HepG2 (cell line): ENCODE measurements around the gene HID1. TPM values are rescaled to one million over a fixed set of nuclear protein-coding genes. Genes with fewer than 3 reads are reported as not detected.

Source experiments
- ATF3 ChIP-seq: sonication (generic); formaldehyde crosslinking; IDR thresholded peaks from 2 replicates; pipeline ENCODE4 v1.4.0; 2020; ENCODE audit warnings: missing genetic modification reagents
- BCL3 ChIP-seq: sonication (generic); formaldehyde crosslinking; IDR thresholded peaks from 2 replicates; pipeline ENCODE4 v1.5.1; 2020; ENCODE audit warnings: mild to moderate bottlenecking, missing genetic modification reagents, moderate library complexity
- BHLHE40 ChIP-seq: IDR thresholded peaks from 2 replicates; pipeline ENCODE4 v1.6.1; 2011; ENCODE audit warnings: low read length, improper control_type of control experiment
- EP300 ChIP-seq, 3 experiments: sonication (generic) in 1 of 3; formaldehyde crosslinking in 1 of 3; IDR thresholded peaks; 2 replicates each; pipeline versions ENCODE4 v1.5.1 to v1.6.1; 2011 to 2020; ENCODE audit warnings: low read depth in 2 of 3, low read length in 2 of 3, borderline replicate concordance in 1 of 3, improper control_type of control experiment in 1 of 3, mild to moderate bottlenecking in 1 of 3, missing genetic modification reagents in 1 of 3, moderate library complexity in 1 of 3
- ETV5 ChIP-seq: IDR thresholded peaks from 2 replicates; pipeline ENCODE4 v1.6.1; 2018; ENCODE audit warnings: missing biosample characterization, missing genetic modification reagents, inconsistent platforms, borderline replicate concordance
- FOXJ3 ChIP-seq: sonication (generic); formaldehyde crosslinking; IDR thresholded peaks from 2 replicates; pipeline ENCODE4 v1.4.0; 2020; ENCODE audit warnings: missing genetic modification reagents, mild to moderate bottlenecking, borderline replicate concordance
- GPBP1L1 ChIP-seq: sonication (generic); formaldehyde crosslinking; IDR thresholded peaks from 2 replicates; pipeline ENCODE4 v1.5.0; 2020; ENCODE audit warnings: mild to moderate bottlenecking, missing genetic modification reagents
- KLF12 ChIP-seq: sonication (generic); formaldehyde crosslinking; IDR thresholded peaks from 2 replicates; pipeline ENCODE4 v1.4.0; 2020; ENCODE audit warnings: missing genetic modification reagents, borderline replicate concordance
- KMT2B ChIP-seq: IDR thresholded peaks from 2 replicates; pipeline ENCODE4 v1.6.1; 2016; ENCODE audit warnings: missing genetic modification reagents, missing compliant biosample characterization
- PCBP1 ChIP-seq: fragments of 200-400 bp; formaldehyde crosslinking; IDR thresholded peaks from 2 replicates; pipeline ENCODE4 v1.6.1; 2017; ENCODE audit warnings: mild to moderate bottlenecking, low read depth, low read length, borderline replicate concordance
- RFX5 ChIP-seq: IDR thresholded peaks from 2 replicates; pipeline ENCODE4 v1.6.1; 2011; ENCODE audit warnings: low read depth, low read length, improper control_type of control experiment
- RFXAP ChIP-seq: sonication (generic); formaldehyde crosslinking; IDR thresholded peaks from 2 replicates; pipeline ENCODE4 v1.4.0; 2020; ENCODE audit warnings: missing genetic modification reagents, borderline replicate concordance
- SMC3 ChIP-seq: IDR thresholded peaks from 2 replicates; pipeline ENCODE4 v1.6.1; 2011; ENCODE audit warnings: low read length, improper control_type of control experiment
- SP140L ChIP-seq: sonication (generic); formaldehyde crosslinking; IDR thresholded peaks from 2 replicates; pipeline ENCODE4 v1.4.0; 2020; ENCODE audit warnings: missing genetic modification reagents, borderline replicate concordance
- SRSF1 ChIP-seq: fragments of 200-400 bp; formaldehyde crosslinking; optimal IDR thresholded peaks from 2 replicates; pipeline ENCODE3; 2017; ENCODE audit warnings: mild to moderate bottlenecking, low read depth, low read length, moderate library complexity
- SRSF4 ChIP-seq: fragments of 200-400 bp; formaldehyde crosslinking; IDR thresholded peaks from one replicate; pipeline ENCODE4 v1.6.1; 2018; ENCODE audit warnings: mild to moderate bottlenecking, low read depth, low read length, moderate library complexity; ENCODE audit not compliant: poor library complexity, severe bottlenecking
- TGIF2 ChIP-seq: IDR thresholded peaks from 2 replicates; pipeline ENCODE4 v1.6.1; 2016; ENCODE audit warnings: control low read depth, missing compliant biosample characterization
- ZBTB43 ChIP-seq: sonication (generic); formaldehyde crosslinking; conservative IDR thresholded peaks from 2 replicates; pipeline ENCODE4 v1.4.0; 2020; ENCODE audit warnings: missing genetic modification reagents
- ZNF205 ChIP-seq: IDR thresholded peaks from 2 replicates; pipeline ENCODE4 v1.6.1; 2018; ENCODE audit warnings: missing biosample characterization, missing genetic modification reagents
- ZNF329 ChIP-seq: sonication (generic); formaldehyde crosslinking; IDR thresholded peaks from 2 replicates; pipeline ENCODE4 v1.9.0; 2021; ENCODE audit warnings: low read depth, mild to moderate bottlenecking, missing genetic modification reagents
- ZNF335 ChIP-seq: sonication (generic); formaldehyde crosslinking; IDR thresholded peaks from 2 replicates; pipeline ENCODE4 v1.4.0; 2020; ENCODE audit warnings: missing genetic modification reagents
- ZNF33B ChIP-seq: sonication (generic); formaldehyde crosslinking; IDR thresholded peaks from 2 replicates; pipeline ENCODE4 v1.5.1; 2020; ENCODE audit warnings: mild to moderate bottlenecking, missing genetic modification reagents
- ZNF44 ChIP-seq: sonication (generic); formaldehyde crosslinking; IDR thresholded peaks from 2 replicates; pipeline ENCODE4 v1.5.1; 2020; ENCODE audit warnings: mild to moderate bottlenecking, missing genetic modification reagents
- ZNF704 ChIP-seq: sonication (generic); formaldehyde crosslinking; IDR thresholded peaks from 2 replicates; pipeline ENCODE4 v1.8.1; 2023; ENCODE audit warnings: mild to moderate bottlenecking, inconsistent platforms, moderate library complexity, missing genetic modification reagents, borderline replicate concordance
- ZNF784 ChIP-seq: sonication (generic); formaldehyde crosslinking; IDR thresholded peaks from 2 replicates; pipeline ENCODE4 v1.5.1; 2020; ENCODE audit warnings: missing genetic modification reagents, mild to moderate bottlenecking, borderline replicate concordance
- ZNF792 ChIP-seq: IDR thresholded peaks from 2 replicates; pipeline ENCODE4 v1.6.1; 2016
- polyA plus RNA-seq, 8 experiments: library from polyadenylated mRNA; depleted of rRNA in 3 of 8; stranded (reverse) in 7 of 8; unstranded in 1 of 8; fragments of >200 nt; fragmentation: Illumina TruSeq in 4 of 8; extraction: Trizol in 4 of 8; gene quantifications; 2 replicates each; pipeline versions ENCODE4 v1.2.1 to v1.2.3, GENCODE V29; 2011 to 2016; ENCODE audit warnings: low read depth in 4 of 8, missing spikeins in 1 of 8, mixed read lengths in 1 of 8; ENCODE audit not compliant: insufficient read depth in 1 of 8
- total RNA-seq, 5 experiments: library from RNA; depleted of rRNA; stranded (reverse); fragments of >200 nt; fragmentation: Illumina TruSeq; extraction: Trizol; gene quantifications; 2 replicates each; pipeline ENCODE4 v1.2.3, GENCODE V29; 2016; ENCODE audit warnings: low read depth in 1 of 5

HID1 gene
- total and polyA plus RNA-seq, 2 of the 13 experiments (the other 11 are each of a cell fraction or from before 2014, with no cell fraction given): 2.1 to 10.6 TPM

GRCh38 chr17:74971842-74972106 lies 785 bp downstream of the HID1 start (continued):
- TF ChIP-seq ZNF704 (CRISPR knock-in tag) (no peak), ATF3 (CRISPR knock-in tag) (peak; percentile 46; the same call in 1 of the 2 replicates), ZBTB43 (CRISPR knock-in tag) (0 out of 2 replicates have a peak, but pooled peaks have one; percentile 30), PCBP1 (no peak), BHLHE40 (no peak), TGIF2 (CRISPR knock-in tag) (no peak), FOXJ3 (no peak), ETV5 (no peak), ZNF335 (CRISPR knock-in tag) (0 out of 2 replicates have a peak, but pooled peaks have one; percentile 73), BCL3 (CRISPR knock-in tag) (no peak), RFXAP (no peak), ZNF329 (CRISPR knock-in tag) (no peak), ZNF784 (CRISPR knock-in tag) (peak; percentile 40; the same call in 1 of the 2 replicates), KMT2B (CRISPR knock-in tag) (no peak), ZNF33B (CRISPR knock-in tag) (no peak), EP300 (IDR thresholded peaks at IDR 0.05; ENCODE audit: low read depth in 2 of 2, low read length in 2 of 2) (no peak), EP300 (CRISPR knock-in tag; IDR thresholded peaks at IDR 0.05; ENCODE audit: borderline replicate concordance) (no peak), ZNF44 (CRISPR knock-in tag) (no peak), SMC3 (no peak), SRSF4 (no peak), RFX5 (no peak), SRSF1 (peak; percentile 68), KLF12 (CRISPR knock-in tag) (no peak), ZNF792 (CRISPR knock-in tag) (no peak), GPBP1L1 (CRISPR knock-in tag) (no peak), ZNF205 (CRISPR knock-in tag) (no peak), SP140L (no peak)
